Neural cell (in vitro differentiated cells): Measurements from ENCODE around the gene TULP4.

Source experiments
- EP300 ChIP-seq: fragments of 450-650 bp; conservative IDR thresholded peaks from 2 replicates; pipeline ENCODE4 v1.6.1; 2014; ENCODE audit warnings: antibody characterized with exemption, mild to moderate bottlenecking, moderate library complexity; ENCODE audit not compliant: poor library complexity, severe bottlenecking
- POLR2AphosphoS5 ChIP-seq: IDR thresholded peaks from 2 replicates; pipeline ENCODE4 v1.6.1; 2012
- TF ChIP-seq, protein P1 (sequence below): fragments of 450-650 bp; IDR thresholded peaks from 2 replicates; pipeline ENCODE4 v1.5.1; 2014; ENCODE audit warnings: antibody characterized with exemption, mild to moderate bottlenecking, moderate library complexity; ENCODE audit not compliant: poor library complexity, severe bottlenecking

DNA sequence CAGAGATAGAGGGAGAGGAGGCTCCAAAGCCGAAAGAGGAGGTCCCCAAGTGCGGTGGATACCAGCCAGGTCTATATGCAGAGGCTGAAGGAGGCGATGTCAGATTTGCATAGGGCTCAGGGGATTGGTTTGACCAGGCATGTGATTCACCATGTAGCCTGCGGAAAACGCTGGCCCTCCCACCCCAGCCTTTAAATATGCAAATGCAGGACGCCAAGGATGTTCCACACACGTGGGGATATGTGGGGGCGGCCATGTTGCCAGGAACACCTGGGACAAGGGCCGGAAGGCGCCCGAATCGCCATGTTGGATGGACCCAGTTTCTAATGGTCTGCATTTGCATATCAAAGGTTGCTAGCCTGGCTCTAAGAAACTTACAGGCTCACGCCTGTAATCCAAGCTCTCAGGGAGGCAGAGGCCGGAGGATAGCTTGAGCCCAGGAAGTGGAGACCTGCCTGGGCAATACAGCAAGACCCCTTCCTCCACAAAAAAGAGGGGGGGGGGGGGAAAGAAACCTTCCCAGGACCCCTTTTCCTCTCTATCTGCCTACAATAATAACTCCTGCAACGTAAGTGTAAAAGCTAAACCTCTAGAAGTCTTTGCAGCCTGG is 110.5 kb downstream of the TULP4 start:
- TF ChIP-seq, protein P1, sequence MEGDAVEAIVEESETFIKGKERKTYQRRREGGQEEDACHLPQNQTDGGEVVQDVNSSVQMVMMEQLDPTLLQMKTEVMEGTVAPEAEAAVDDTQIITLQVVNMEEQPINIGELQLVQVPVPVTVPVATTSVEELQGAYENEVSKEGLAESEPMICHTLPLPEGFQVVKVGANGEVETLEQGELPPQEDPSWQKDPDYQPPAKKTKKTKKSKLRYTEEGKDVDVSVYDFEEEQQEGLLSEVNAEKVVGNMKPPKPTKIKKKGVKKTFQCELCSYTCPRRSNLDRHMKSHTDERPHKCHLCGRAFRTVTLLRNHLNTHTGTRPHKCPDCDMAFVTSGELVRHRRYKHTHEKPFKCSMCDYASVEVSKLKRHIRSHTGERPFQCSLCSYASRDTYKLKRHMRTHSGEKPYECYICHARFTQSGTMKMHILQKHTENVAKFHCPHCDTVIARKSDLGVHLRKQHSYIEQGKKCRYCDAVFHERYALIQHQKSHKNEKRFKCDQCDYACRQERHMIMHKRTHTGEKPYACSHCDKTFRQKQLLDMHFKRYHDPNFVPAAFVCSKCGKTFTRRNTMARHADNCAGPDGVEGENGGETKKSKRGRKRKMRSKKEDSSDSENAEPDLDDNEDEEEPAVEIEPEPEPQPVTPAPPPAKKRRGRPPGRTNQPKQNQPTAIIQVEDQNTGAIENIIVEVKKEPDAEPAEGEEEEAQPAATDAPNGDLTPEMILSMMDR = no peak
- TF ChIP-seq POLR2AphosphoS5 = no peak
- TF ChIP-seq EP300 = no peak
